Measurements from ENCODE around the gene P2RX5. TPM values are rescaled to one million over a fixed set of nuclear protein-coding genes. Genes with fewer than 3 reads are reported as not detected.
A peak's percentile ranks its signal among the peaks of the same experiment; 100 is the strongest.

Gene P2RX5
- total RNA-seq, 1 donor from 2014 or later, result 349 TPM

GRCh38 chr17:3656755-3657587, 39.0 kb downstream of the P2RX5 start:
- H3K36me3 Mint-ChIP-seq (ENCODE audit: low read depth), result peaks cover 10% of the 10 kb centered on the region
- ATAC-seq (ENCODE audit: low read depth) (no peak), DNase-seq (no peak)
- H3K4me1 Mint-ChIP-seq, result peaks cover 3% of the 10 kb centered on the region
- H3K27me3 Mint-ChIP-seq, result no peaks in the 10 kb centered on the region
- no peaks in the 10 kb centered on the region for H3K9me3 Mint-ChIP-seq
- TF ChIP-seq CTCF (IDR thresholded peaks at IDR 0.05), result no peak
- POLR2A ChIA-PET, result interaction anchor here (0.5 to 1.1 kb wide), 3 partner anchors 9 to 39 kb away, joined by 3 to 5 read pairs (median 3); no protein-coding TSS in a partner anchor
- no peak overlapping the region for H3K4me3 Mint-ChIP-seq
- CTCF ChIA-PET, result no interaction called here
- no peak overlapping the region for H3K27ac Mint-ChIP-seq
- intact Hi-C loops (cut with micrococcal nuclease), result no loop called here

GRCh38 chr17:3656353-3656752, 39.6 kb downstream of the P2RX5 start:
- DNase-seq, result no peak
- no peak overlapping the region for H3K4me3 Mint-ChIP-seq

GRCh38 chr17:3655766-3656165, 40.2 kb downstream of the P2RX5 start:
- Mint-ChIP-seq H3K27me3 (no peaks in the 10 kb centered on the region), H3K27ac (no peak overlapping the region), H3K9me3 (no peaks in the 10 kb centered on the region), H3K4me3 (no peak overlapping the region), H3K36me3 (ENCODE audit: low read depth) (peaks cover 10% of the 10 kb centered on the region), H3K4me1 (peaks cover 3% of the 10 kb centered on the region)
- intact Hi-C loops (cut with micrococcal nuclease), result no loop called here
- no peak for ATAC-seq (ENCODE audit: low read depth)
- no peak for DNase-seq
- ChIA-PET CTCF (no interaction called here), POLR2A (no interaction called here)
- no peak for TF ChIP-seq CTCF (IDR thresholded peaks at IDR 0.05)

More at GRCh38 chr17:3656353-3656752, 39.6 kb downstream of the P2RX5 start:
- Mint-ChIP-seq H3K9me3 (no peaks in the 10 kb centered on the region), H3K36me3 (ENCODE audit: low read depth) (peaks cover 10% of the 10 kb centered on the region), H3K27ac (no peak overlapping the region), H3K27me3 (no peaks in the 10 kb centered on the region), H3K4me1 (peaks cover 3% of the 10 kb centered on the region)
- TF ChIP-seq CTCF (IDR thresholded peaks at IDR 0.05), result no peak
- CTCF ChIA-PET, result no interaction called here
- POLR2A ChIA-PET, result no interaction called here
- intact Hi-C loops (cut with micrococcal nuclease), result no loop called here
- no peak for ATAC-seq (ENCODE audit: low read depth)

GRCh38 chr17:3647769-3648555, 48.0 kb downstream of the P2RX5 start:
- H3K27ac Mint-ChIP-seq, result no peak overlapping the region
- ChIA-PET CTCF (interaction anchor here (0.9 to 1.9 kb wide), 3 partner anchors 12 to 599 kb away, joined by 4 to 11 read pairs (median 4); partner anchors contain the start of genes CTNS and SHPK), POLR2A (interaction anchor here (0.6 to 1.0 kb wide), 2 partner anchors 10 to 19 kb away, joined by 3 to 8 read pairs; no protein-coding TSS in a partner anchor)
- TF ChIP-seq CTCF (IDR thresholded peaks at IDR 0.05), result no peak
- intact Hi-C loops (cut with micrococcal nuclease), result loop anchor here (1.0 kb wide), 1 partner anchor 46 kb away; no protein-coding TSS in a partner anchor
- H3K4me1 Mint-ChIP-seq, result peaks cover 30% of the 10 kb centered on the region
- H3K9me3 Mint-ChIP-seq, result no peaks in the 10 kb centered on the region
- H3K36me3 Mint-ChIP-seq (ENCODE audit: low read depth), result peaks cover 16% of the 10 kb centered on the region
- ATAC-seq (ENCODE audit: low read depth), result peak; percentile 29
- no peak overlapping the region for H3K4me3 Mint-ChIP-seq
- DNase-seq, result no peak
- H3K27me3 Mint-ChIP-seq, result no peaks in the 10 kb centered on the region

- ATAC-seq (ENCODE audit: low read depth), result no peak
- peaks cover 30% of the 10 kb centered on the region for H3K4me1 Mint-ChIP-seq
- DNase-seq, result no peak
- no peak overlapping the region for H3K4me3 Mint-ChIP-seq
- peaks cover 18% of the 10 kb centered on the region for H3K36me3 Mint-ChIP-seq (ENCODE audit: low read depth)
- no peak overlapping the region for H3K27ac Mint-ChIP-seq
- TF ChIP-seq CTCF (IDR thresholded peaks at IDR 0.05), result no peak
- no peaks in the 10 kb centered on the region for H3K27me3 Mint-ChIP-seq
- intact Hi-C loops (cut with micrococcal nuclease), result no loop called here
- no peaks in the 10 kb centered on the region for H3K9me3 Mint-ChIP-seq
- ChIA-PET POLR2A (no interaction called here), CTCF (interaction anchor here (0.8 to 1.9 kb wide), 3 partner anchors 11 to 599 kb away, joined by 3 to 11 read pairs (median 5); partner anchors contain the start of gene SHPK)
Measured at GRCh38 chr17:3647251-3647650, 48.7 kb downstream of the P2RX5 start.
